ENCODE measurements around the gene CHCHD2. TPM values are rescaled to one million over a fixed set of nuclear protein-coding genes. Genes with fewer than 3 reads are reported as not detected.
"Not testable (repeated sequence)": the region's sequence is repeated elsewhere in the genome, so short reads cannot be mapped to it uniquely, and the experiment has no call there.

CHCHD2 gene
- total RNA-seq, 1 experiment from 2014 or later = 510 TPM

- H3K4me3 ChIP-seq (replicated peaks in 1 of 2; ENCODE audit: low read depth in 1 of 2, low read length in 2 of 2) = no peak within 1 kb of the TSS
- intact Hi-C loops (cut with micrococcal nuclease) = no loop called here
- no peak within 1 kb of the TSS for H2AFZ ChIP-seq (ENCODE audit: low read depth, low read length, poor library complexity, severe bottlenecking)
- CTCF ChIA-PET = no interaction called here
- no peak within 1 kb of the TSS for H3K4me2 ChIP-seq (ENCODE audit: low read length)
- H3K27me3 ChIP-seq (ENCODE audit: insufficient read depth, low read length) = no peaks in the 10 kb centered on the region
- TF ChIP-seq TCF7L2 (IDR thresholded peaks at IDR 0.05; ENCODE audit: borderline replicate concordance, extremely low read depth, insufficient read depth, insufficient read length) (no peak), JUND (IDR thresholded peaks at IDR 0.05) (no peak), ATF3 (IDR thresholded peaks at IDR 0.05) (no peak), EZH2phosphoT487 (IDR thresholded peaks at IDR 0.05; ENCODE audit: borderline replicate concordance) (no peak), YY1 (IDR thresholded peaks at IDR 0.05; ENCODE audit: extremely low read depth, insufficient replicate concordance, low read depth, low read length) (no peak), CEBPB (IDR thresholded peaks at IDR 0.05; ENCODE audit: low read depth) (no peak), REST (IDR thresholded peaks at IDR 0.05; ENCODE audit: low read depth) (no peak), CTCF (IDR thresholded peaks at IDR 0.05 in 2 of 3, conservative IDR thresholded peaks at IDR 0.05 in 1 of 3; ENCODE audit: borderline replicate concordance in 1 of 3, insufficient read depth in 1 of 3, low read depth in 2 of 3, low read length in 2 of 3) (no peak), POLR2AphosphoS5 (IDR thresholded peaks at IDR 0.05; ENCODE audit: low read depth, low read length) (no peak), ZFX (IDR thresholded peaks at IDR 0.05) (no peak), SRF (IDR thresholded peaks at IDR 0.05; ENCODE audit: low read depth) (no peak)
- ATAC-seq = no peak
- RAD21 ChIA-PET (ENCODE audit: low non-redundant PET in 1 of 2, low total read pairs in 2 of 2, uncharacterized antibody in 2 of 2, unreplicated experiment in 2 of 2) = no interaction called here
- POLR2A ChIA-PET = interaction anchor here (1.2 kb wide), 1 partner anchor 10 kb away, joined by 3 read pairs; the partner anchor contains the start of gene CHCHD2
- no peaks in the 10 kb centered on the region for H3K9me3 ChIP-seq (ENCODE audit: control insufficient read depth in 1 of 2, insufficient read depth in 1 of 2, low read depth in 1 of 2, low read length in 2 of 2)
- no peak within 1 kb of the TSS for H3K27ac ChIP-seq (ENCODE audit: low read depth, low read length)
- no peaks in the 10 kb centered on the region for H3K4me1 ChIP-seq (ENCODE audit: control insufficient read depth in 1 of 2, insufficient read depth in 2 of 2, low read length in 2 of 2)
- H4K20me1 ChIP-seq (ENCODE audit: insufficient read depth) = no peaks in the 10 kb centered on the region
- H3K9me2 ChIP-seq (ENCODE audit: insufficient read depth) = no peaks in the 10 kb centered on the region
- H3K79me2 ChIP-seq (ENCODE audit: insufficient read depth, low read length) = no peaks in the 10 kb centered on the region
- BruUV-seq (replicated peaks) = no TSS peak
- H3K9ac ChIP-seq (ENCODE audit: low read length) = no peak within 1 kb of the TSS
- no peaks in the 10 kb centered on the region for H3K36me3 ChIP-seq (ENCODE audit: control insufficient read depth in 1 of 2, insufficient read depth in 2 of 2, low read length in 2 of 2)
- no peak for DNase-seq (ENCODE audit: low read depth, low spot score)
Measured at GRCh38 chr7:56115852-56116538, 9.7 kb upstream of the CHCHD2 start, which contains the start of gene NUPR2. NUPR2 (minus strand) TSS chr7:56116417; CDS start chr7:56116314, 103 bp downstream.

GRCh38 chr7:56112244-56112643 is 6.0 kb upstream of the CHCHD2 start:
- POLR2A ChIA-PET; H3K4me2 ChIP-seq (ENCODE audit: low read length); H3K9ac ChIP-seq (ENCODE audit: low read length); DNase-seq (ENCODE audit: low read depth, low spot score); H4K20me1 ChIP-seq (ENCODE audit: insufficient read depth); H3K4me1 ChIP-seq (ENCODE audit: control insufficient read depth in 1 of 2, insufficient read depth in 2 of 2, low read length in 2 of 2); H2AFZ ChIP-seq (ENCODE audit: low read depth, low read length, poor library complexity, severe bottlenecking); ATAC-seq; BruUV-seq (replicated peaks); H3K27me3 ChIP-seq (ENCODE audit: insufficient read depth, low read length); H3K9me2 ChIP-seq (ENCODE audit: insufficient read depth); H3K79me2 ChIP-seq (ENCODE audit: insufficient read depth, low read length); CTCF ChIA-PET; H3K27ac ChIP-seq (ENCODE audit: low read depth, low read length); H3K36me3 ChIP-seq (ENCODE audit: control insufficient read depth in 1 of 2, insufficient read depth in 2 of 2, low read length in 2 of 2); RAD21 ChIA-PET (ENCODE audit: low non-redundant PET in 1 of 2, low total read pairs in 2 of 2, uncharacterized antibody in 2 of 2, unreplicated experiment in 2 of 2); H3K9me3 ChIP-seq (ENCODE audit: control insufficient read depth in 1 of 2, insufficient read depth in 1 of 2, low read depth in 1 of 2, low read length in 2 of 2); intact Hi-C loops (cut with micrococcal nuclease); H3K4me3 ChIP-seq (replicated peaks in 1 of 2; ENCODE audit: low read depth in 1 of 2, low read length in 2 of 2): not testable (repeated sequence)

All from HCT116 (cell line).